Hindlimb muscle (tissue), 1 donor: Measurements from ENCODE around the gene PPRC1. TPM values are rescaled to one million over a fixed set of nuclear protein-coding genes. Genes with fewer than 3 reads are reported as not detected.
A peak's percentile ranks its signal among the peaks of the same experiment; 100 is the strongest.
"Not testable (repeated sequence)": the region's sequence is repeated elsewhere in the genome, so short reads cannot be mapped to it uniquely, and the experiment has no call there.

Experiments used
- DNase-seq: peaks from one replicate; pipeline ENCODE4 v3.0.0-alpha.2; 2013
- polyA plus RNA-seq: library from polyadenylated mRNA; unstranded; fragments of 120-200 nt; gene quantifications from one replicate; pipeline ENCODE4 v1.2.1, GENCODE V29; 2013; ENCODE audit not compliant: insufficient read length

Gene PPRC1
- polyA plus RNA-seq, 1 donor = 30.7 TPM

DNA sequence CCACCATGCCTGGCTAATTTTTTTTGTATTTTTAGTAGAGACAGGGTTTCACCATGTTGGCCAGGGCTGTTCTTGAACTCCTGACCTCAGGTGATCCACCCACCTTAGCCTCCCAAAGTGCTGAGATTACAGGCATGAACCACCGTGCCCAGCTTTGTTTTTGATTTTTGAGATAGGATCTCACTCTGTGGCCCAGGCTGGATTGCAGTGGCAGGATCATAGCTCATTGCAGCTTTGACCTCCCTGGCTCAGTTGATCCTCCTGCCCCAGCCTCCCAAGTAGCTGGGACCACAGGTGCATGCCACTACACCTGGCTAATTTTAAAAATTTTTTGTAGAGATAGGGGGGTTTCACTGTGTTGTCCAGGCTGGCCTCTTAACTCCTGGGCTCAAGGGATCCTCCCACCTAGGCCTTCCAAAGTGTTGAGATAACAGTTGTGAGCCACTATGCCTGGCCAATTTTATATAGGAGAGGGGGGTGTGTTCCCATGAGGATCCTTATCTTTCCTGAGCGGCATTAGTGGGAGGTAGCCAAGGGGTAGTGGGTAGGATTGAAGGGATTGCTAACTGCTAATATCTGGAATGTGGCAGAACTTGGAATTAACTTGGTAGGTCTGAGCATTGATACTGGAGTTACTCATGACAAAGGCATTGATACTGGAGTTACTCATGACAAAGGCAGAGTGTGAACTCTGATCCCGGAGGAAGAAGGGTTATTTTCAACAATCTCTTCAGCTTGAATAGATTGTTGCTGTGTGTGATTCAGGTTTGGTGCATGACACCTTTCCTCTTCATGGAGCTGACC, 18.3 kb downstream of the PPRC1 start:
- peak; percentile 17 for DNase-seq

DNA sequence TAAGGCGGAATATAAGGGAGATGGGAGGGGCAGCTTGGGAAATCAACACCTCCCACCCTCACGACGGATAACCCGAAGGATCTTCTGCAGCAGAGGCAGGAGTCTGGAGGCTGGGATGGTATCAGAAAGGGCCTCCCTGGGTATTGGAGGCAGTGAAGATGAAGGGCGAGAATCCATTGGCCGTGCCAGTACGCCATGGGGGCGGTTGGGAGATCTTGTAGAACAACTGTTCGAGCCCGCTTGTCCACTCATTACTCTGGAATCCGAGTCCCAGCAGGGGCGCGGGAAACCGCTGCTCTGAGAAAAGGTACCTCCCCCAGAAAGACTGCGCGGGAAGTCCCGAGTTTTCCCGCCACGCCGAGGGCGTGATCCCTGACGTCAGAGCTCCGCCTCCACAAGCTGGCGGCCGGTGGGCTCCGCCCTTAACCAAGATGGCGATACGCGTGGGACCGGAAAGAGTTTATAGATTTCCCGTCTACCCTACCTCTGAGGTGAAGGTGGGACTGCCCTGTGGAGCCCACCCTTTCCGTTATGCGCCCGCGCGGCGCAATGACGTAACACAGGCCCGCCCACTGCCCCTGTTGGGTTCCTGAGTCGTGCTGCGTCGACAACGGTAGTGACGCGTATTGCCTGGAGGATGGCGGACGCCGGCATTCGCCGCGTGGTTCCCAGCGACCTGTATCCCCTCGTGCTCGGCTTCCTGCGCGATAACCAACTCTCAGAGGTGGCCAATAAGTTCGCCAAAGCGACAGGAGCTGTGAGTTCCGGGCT, 19.1 kb downstream of the PPRC1 start, which contains the start of gene NOLC1:
Gene NOLC1 (plus strand): TSS at position 616 of the 771 bp plus-strand sequence. CDS start 22 bp downstream, at position 638.
- peak; percentile 98 for DNase-seq

DNA sequence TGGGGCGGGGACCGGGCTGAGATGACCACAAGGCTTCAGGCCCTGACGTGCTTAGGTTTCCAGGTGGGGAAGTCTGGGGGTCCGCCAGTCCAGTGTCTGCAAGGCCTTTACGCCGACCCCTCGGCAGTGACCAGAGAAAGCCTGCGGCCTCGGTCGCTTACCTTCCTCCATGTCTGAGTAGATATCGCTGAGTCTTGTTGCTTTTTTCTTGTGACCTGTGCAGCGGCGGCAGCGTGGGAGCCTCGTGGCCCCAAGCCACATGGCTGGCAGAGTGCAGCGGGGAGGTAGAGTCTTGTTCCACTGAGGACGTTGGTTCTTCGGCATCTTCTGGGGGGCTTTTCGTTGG, 19.7 kb downstream of the PPRC1 start:
- DNase-seq = no peak

DNA sequence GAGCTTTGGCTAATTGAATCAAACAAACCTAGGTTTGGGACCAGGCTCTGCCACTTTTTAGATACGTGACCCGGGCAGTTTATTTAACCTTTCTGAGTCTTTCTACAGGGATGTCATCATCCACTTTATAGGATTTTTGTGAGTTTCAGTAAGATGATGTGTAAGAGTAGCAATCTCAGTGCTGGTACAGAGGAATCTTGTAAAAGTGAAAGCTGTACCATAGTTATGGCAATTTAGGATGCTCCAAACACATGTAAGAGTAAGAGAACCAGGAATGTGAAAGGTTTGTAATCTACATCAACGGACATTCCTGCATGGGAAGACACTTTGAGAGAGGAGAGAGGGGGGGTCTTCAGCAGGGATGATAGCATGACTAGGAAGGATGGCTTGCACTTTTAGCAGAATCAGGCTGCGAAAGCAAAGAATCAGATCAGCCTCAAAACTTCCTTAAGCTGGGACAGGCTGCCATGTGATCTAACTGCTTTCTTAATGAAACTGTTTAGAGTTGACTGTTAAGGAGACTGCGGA, 20.3 kb downstream of the PPRC1 start:
- no peak for DNase-seq

DNA sequence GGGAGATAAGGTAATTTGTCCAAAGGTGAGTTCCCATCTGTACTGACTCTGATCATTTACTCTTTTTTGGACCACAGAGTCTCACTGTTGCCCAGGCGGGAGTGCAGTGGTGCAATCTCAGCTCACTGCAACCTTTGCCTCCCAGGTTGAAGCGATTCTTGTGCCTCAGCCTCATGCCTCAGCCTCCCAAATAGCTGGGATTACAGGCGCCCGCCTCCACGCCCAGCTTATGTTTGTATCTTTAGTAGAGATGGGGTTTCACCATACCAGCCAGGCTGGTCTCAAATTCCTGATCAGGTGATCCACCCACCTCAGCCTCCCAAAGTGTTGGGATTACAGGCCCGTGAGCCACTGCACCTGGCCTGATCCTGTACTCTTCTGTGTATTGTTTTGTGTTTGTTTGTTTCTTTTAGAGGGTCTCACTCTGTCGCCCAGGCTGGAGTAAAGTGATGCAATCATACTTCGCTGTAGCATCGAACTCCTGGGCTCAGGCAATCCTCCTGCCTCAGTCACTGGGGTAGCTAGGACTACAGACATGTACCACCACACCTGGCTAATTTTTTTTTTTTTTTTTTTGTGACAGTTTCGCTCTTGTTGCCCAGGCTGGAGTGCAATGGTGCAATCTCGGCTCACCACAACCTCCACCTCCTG, 21.8 kb downstream of the PPRC1 start:
- no peak for DNase-seq

DNA sequence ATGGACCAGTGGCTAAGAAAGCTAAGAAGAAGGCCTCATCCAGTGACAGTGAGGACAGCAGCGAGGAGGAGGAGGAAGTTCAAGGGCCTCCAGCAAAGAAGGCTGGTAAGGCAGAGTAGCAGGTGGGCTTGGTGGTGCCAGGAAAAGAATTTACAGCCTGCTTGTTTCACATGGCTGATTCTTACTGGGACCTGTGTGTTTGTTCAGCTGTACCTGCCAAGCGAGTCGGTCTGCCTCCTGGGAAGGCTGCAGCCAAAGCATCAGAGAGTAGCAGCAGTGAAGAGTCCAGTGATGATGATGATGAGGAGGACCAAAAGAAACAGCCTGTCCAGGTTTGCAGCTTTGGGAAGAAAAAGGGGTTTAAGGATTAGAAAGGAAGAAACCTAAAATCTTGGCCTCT, 24.4 kb downstream of the PPRC1 start:
- no peak for DNase-seq

DNA sequence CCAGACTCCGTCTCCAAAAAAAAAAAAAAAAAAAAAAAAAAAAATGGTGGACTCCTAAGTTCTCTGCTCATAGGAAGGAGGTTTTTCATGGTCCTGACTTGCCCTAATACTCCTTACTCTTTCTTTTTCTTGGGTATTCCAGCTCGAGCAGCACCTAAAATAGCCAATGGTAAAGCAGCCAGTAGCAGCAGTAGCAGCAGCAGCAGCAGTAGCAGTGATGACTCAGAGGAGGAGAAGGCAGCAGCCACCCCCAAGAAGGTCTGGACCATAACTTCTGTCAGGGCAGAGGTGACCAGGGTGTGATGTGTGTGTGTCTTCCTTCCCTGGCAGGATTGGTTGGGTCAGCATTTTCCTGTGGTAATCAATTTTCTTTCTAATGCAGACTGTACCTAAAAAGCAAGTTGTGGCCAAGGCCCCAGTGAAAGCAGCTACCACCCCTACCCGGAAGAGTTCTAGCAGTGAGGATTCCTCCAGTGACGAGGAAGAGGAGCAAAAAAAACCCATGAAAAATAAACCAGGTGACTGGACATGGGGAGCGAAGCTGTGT, 26.3 kb downstream of the PPRC1 start:
- no peak for DNase-seq

DNA sequence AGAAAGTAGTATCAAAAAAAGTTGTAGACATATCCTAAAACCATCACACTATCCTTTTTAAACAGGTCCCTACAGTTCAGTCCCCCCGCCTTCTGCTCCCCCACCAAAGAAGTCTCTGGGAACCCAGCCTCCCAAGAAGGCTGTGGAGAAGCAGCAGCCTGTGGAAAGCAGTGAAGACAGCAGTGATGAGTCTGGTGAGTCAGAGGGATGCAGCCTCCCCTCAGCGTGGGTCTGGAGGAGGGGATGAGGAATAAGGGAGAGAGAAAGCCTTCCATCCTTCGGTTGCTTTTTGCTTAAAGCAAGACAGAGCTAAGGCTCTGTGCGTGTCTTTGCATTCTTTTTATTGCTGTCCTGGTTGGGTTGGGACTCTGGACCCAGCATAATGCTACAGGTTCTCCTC, 27.0 kb downstream of the PPRC1 start:
- no peak for DNase-seq

DNA sequence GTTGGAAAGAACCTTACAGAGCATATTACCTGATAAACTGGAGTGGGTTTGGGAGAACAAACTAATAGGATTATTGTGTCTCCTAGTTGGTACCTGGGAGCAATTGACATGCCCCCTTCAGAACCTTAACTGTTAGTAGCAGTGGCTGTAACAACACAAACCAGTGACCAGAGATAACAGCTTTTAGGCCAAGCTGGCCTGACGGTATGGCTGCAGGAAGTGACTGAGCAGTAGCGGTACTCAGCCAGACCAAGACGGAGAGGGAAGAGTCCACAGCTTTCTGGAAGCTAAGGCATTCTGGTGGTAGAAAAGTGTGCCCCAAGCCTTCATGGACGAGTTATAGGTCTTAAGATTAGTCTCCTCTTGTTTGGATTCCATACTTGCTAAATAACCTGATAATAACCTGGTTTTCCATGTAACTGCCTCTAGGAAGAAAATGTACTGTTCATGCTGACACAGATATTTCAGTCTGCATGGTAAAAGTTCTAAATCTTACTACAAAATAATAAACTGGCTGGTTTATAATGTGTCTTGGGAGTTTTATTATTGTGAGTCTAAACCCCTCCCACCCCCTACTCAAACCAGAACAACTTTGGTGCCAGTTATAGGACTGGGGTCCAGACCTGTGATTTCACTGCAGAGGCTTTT, 30.6 kb downstream of the PPRC1 start:
- no peak for DNase-seq

DNA sequence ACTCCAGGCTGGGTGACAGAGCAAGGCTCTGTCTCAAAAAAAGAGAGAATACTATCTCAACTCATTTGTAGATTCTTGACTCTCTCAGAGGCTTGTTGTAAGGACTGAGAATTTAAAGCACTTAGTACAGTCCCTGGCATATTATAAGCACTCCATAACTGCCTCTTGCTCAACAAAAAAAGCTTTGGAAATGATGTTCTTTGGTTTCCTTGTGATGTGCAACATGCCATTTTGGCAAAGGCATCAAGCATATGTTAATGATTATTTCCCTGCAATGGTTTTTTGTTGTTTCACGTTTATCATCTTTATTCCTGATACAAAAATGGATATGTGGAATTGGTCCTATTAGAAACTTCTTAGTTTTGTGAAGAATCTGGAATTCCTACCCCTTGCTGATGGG, 35.0 kb downstream of the PPRC1 start:
- no peak for DNase-seq

DNA sequence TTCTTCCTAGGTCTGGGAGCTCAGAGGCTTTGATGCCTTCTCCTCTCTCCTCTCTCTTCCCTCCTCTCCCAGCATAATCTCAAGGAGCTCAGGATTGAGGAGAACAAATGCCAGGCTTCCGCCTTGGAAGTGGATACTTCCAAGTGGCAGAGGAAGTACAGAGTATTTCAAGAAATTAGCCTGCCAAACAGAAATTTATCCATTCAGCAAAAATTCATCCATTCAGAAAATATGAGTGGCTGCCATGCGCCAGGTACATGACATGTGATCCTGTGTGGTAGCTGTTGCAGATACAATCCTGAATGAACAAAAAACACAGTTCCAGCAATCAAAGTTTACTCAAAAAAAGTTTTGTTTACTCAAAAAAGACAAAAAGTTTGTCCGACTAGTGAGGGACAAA, 37.8 kb downstream of the PPRC1 start:
- no peak for DNase-seq

DNA sequence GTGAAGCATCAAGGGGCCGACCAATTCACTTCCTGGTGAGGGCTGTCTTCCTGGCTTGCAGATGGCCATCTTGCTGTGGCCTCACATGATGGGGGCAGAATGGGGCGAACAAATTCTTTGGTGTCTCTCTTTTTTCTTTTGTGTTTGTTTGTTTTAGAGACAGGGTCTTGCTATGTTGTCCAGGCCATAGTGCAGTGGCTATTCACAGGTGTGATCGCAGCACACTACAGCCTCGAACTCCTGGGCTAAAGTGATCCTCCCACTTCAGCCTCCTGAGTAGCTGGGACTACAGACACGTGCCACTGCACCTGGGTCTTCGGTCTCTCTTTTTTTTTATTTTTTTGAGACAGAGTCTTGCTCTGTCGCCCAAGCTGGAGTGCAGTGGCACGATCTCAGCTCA, 39.4 kb downstream of the PPRC1 start:
- no peak for DNase-seq

DNA sequence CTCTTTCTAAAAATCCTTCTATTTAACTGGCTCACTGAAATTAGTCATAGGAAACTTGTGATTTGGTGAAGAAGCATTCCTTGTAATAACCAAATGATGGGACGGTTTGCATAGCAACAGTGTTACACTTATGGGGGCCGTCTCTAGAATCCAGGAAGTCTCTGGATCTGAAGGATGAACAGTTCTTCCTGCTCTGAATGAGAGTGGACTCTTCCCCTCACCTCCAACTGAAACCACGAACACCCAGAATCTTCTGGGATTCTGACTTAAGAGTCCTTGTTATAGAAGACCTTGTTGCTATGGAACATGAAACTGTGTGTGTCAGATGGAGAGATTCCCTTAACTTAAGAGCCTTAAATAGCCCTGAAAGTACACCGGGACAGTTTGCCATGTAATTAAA, 42.6 kb downstream of the PPRC1 start:
- no peak for DNase-seq

DNA sequence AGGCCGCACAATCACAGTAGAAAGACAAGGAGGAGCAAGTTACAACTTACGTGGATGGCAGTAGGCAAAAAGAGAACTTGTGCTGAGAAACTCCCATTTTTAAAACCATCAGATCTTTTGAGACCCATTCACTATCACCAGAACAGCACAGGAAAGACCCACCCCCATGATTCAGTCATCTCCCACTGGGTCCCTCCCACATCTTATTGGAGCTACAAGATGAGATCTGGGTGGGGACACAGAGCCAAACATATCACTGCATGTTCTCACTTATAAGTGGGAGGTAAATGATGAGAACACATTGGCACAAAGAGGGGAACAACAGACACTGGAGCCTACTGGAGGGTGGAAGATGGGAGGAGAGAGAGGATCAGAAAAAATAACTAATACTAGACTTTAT, 51.8 kb downstream of the PPRC1 start:
- no peak for DNase-seq

DNA sequence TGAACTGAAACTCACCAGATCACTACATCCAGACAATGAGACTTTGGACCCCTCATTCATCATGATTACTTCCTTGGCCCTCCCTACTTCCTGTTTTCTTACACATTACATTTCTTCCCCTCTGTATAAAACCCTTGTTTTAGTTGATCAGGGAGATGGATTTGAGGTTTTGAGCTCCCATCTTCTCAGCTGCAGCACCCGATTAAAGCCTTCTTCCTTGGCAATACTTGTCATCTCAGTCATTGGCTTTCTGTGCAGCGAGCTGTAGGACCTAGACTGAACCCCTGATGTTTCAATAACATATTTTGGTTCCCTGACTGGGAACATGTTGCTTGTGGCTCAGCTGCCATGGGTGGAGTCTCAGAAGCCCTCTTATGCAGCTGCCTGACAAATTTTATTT, 52.4 kb downstream of the PPRC1 start:
- no peak for DNase-seq

DNA sequence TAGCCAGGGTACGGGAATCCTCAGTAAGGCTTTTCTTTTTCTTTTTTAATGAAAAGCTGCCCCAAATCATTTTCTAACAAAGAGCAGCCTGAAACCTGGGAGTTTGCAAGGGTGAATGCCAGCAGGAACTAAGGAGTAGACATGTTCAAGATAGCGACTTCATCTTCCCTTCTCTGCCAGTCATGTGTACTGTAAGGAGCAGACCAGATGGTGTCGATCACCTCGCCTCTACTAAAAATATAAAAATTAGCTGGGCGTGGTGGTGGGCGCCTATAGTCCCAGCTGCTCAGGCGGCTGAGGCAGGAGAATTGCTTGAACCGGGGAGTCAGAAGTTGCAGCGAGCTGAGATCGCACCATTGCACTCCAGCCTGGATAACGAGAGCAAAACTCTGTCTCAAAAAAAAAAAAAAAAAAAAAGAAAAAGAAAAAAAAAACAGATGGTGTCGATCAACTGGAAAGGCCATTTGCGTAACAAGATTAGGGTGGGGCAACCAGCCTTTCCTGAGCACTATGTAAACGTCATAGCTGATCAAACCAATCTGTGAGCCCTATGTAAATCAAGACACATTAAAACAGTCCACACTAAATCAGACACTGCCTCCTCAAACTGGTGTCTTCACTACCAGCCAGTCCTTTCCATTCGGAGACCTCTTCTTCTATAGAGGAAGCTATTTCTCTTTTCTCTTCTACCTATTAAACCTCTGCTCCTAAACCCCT, 53.1 kb downstream of the PPRC1 start:
- no peak for DNase-seq

DNA sequence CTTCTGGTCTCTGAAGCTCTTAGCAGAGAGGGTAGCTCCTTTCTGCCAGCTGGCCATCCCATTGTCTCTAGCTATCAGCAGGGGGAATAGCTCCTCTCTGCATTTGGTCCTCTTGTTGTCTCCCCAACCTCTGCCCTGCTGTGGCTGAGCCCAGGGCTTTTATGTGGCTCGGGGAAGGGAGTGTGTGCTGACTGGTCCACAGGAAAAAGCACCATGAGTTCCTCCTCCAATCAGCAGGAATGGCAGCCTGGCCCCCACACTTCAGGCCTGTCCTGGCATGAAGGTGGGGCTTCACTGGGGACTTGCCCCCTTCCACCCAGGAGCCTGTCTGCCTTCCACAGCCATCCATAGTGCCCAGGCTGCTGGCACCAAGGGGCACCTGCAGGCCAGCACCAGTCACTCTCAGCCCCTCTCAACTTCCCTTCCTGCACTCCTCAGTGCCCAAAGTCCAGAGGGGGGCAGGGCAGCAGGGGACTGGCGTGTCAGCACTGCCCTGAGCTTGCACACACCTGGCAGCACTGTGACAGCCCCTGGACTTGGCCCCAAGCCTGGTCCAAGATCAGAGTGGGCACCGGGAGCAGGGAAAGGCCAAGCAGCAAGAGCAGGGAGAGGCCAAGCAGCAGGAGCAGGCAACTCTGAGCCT, 55.6 kb downstream of the PPRC1 start:
- DNase-seq = no peak

DNA sequence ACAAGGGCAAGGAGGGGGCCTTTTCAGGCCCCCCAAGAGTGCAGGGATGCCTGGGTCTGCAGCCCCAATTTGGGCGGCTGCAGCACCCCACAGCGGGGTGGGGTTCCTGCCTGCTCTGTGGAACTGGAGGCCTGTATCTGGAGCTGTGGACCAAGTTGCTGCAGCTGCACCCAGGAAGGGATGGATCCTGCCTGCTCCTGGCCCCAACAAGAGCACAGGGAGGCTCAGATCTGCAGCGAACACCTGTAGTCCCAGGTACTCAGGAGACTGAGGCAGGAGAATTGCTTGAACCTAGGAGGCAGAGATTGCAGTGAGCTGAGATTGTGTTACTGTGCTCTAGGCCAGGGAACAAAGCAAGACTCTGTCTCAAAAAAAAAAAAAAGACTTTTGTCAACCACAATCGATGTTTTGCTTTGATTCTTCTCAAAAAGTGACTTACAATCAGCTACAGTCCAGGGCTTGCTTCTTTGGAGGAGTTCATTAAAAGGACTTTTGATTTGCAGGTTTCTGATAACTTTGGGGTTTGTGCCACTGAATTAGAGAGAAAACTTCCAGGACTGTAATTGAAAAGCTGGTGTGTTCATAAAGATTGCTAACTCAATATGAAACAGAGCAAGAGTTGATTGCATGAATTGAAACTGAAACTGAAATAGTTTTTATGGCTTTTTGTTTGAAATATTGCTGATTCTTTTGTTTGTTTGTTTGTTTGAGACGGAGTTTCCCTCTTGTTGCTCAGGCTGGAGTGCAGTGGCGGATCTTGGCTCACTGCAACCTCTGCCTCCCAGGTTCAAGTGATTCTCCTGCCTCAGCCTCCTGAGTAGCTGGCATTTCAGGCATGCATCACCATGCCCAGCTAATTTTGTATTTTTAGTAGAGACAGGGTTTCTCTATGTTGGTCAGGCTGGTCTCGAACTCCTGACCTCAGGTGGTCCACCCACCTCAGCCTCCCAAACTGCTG, 56.4 kb downstream of the PPRC1 start:
- not testable (repeated sequence) for DNase-seq

DNA sequence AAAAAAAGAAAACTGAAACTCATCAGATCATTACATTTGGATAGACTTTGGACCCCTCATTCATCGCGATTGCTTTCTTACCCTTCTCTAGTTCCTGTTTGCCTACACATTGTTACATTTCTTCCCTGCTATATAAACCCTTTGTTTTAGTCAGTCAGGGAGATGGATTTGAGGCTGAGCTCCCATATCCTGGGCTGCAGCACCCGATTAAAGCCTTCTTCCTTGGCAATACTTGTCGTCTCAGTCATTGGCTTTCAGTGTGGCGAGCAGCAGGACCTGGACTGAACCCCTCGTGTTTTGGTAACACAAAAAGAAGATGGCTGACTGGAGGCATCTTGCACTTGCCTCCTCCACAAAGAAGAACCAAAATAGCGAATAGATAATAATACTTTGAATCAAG, 59.1 kb downstream of the PPRC1 start:
- no peak for DNase-seq

DNA sequence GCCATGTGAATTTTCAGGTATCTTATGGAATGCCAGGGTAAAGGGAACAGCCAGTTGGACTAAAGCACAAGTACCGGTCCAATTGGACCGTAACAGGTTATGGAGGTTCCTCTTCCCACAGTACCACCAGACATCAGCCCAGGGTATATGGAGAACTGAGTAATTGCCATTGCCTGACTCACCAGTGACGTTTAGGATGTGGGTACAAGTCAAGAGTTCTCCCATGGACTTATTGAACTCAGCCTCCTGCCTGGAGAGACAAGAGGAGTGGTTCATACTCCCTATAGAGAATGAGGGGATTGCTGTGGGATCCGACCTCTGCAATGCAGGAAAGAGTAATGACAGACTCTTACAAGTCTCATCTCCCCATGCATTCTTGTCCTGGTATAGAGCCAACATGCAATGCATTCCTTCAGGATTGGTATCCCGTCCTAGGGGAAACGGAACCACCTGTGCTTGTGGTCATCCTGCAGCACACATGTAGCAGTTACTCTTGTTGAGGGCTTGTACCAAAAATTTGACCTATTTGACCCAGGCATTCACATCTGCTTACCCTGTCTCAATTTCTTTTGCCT, 62.5 kb downstream of the PPRC1 start:
- DNase-seq = no peak
